ENCODE measurements around the gene PAPSS2.

- TF ChIP-seq CTCF (IDR thresholded peaks at IDR 0.05) (no peak), POLR2A (IDR thresholded peaks at IDR 0.05) (no peak)
Measured at GRCh38 chr10:87722716-87723115, 63.0 kb downstream of the PAPSS2 start.

All from body of pancreas (tissue), 4 donors.